ENCODE results near the gene PTPMT1.
"Not testable (repeated sequence)": the region's sequence is repeated elsewhere in the genome, so short reads cannot be mapped to it uniquely, and the experiment has no call there.

Gene PTPMT1

GRCh38 chr11:47533690-47534151, 31.7 kb upstream of the PTPMT1 start:
- no peak for TF ChIP-seq POLR2A (IDR thresholded peaks at IDR 0.05; ENCODE audit: low read depth, low read length)
- DNase-seq (ENCODE audit: insufficient read length, low spot score) = no peak
- no peak for FAIRE-seq

GRCh38 chr11:47534704-47535251, 30.6 kb upstream of the PTPMT1 start:
- TF ChIP-seq POLR2A (IDR thresholded peaks at IDR 0.05; ENCODE audit: low read depth, low read length) = no peak
- no peak for FAIRE-seq
- DNase-seq (ENCODE audit: insufficient read length, low spot score) = no peak

- DNase-seq (ENCODE audit: insufficient read length, low spot score) = no peak
- no peak for FAIRE-seq
- TF ChIP-seq POLR2A (IDR thresholded peaks at IDR 0.05; ENCODE audit: low read depth, low read length) = no peak
Measured at GRCh38 chr11:47536915-47537314, 28.5 kb upstream of the PTPMT1 start.

GRCh38 chr11:47538741-47539565, 26.4 kb upstream of the PTPMT1 start:
- DNase-seq (ENCODE audit: insufficient read length, low spot score) (no peak), FAIRE-seq (no peak)
- no peak for TF ChIP-seq POLR2A (IDR thresholded peaks at IDR 0.05; ENCODE audit: low read depth, low read length)

- no peak for FAIRE-seq
- no peak for DNase-seq (ENCODE audit: insufficient read length, low spot score)
Measured at GRCh38 chr11:47539681-47540039, 25.7 kb upstream of the PTPMT1 start.

GRCh38 chr11:47541070-47541469, 24.3 kb upstream of the PTPMT1 start:
- no peak for TF ChIP-seq POLR2A (IDR thresholded peaks at IDR 0.05; ENCODE audit: low read depth, low read length)
- DNase-seq (ENCODE audit: insufficient read length, low spot score) (no peak), FAIRE-seq (no peak)

More at GRCh38 chr11:47539681-47540039, 25.7 kb upstream of the PTPMT1 start:
- TF ChIP-seq POLR2A (IDR thresholded peaks at IDR 0.05; ENCODE audit: low read depth, low read length) = no peak

- TF ChIP-seq POLR2A (IDR thresholded peaks at IDR 0.05; ENCODE audit: low read depth, low read length) = no peak
- FAIRE-seq (no peak), DNase-seq (ENCODE audit: insufficient read length, low spot score) (no peak)
Measured at GRCh38 chr11:47545298-47545697, 20.1 kb upstream of the PTPMT1 start.

- FAIRE-seq; DNase-seq (ENCODE audit: insufficient read length, low spot score): not testable (repeated sequence)
Measured at GRCh38 chr11:47546274-47546673, 19.1 kb upstream of the PTPMT1 start.

GRCh38 chr11:47550288-47551047, 14.9 kb upstream of the PTPMT1 start:
- FAIRE-seq = no peak
- no peak for TF ChIP-seq POLR2A (IDR thresholded peaks at IDR 0.05; ENCODE audit: low read depth, low read length)
- no peak for DNase-seq (ENCODE audit: insufficient read length, low spot score)

- FAIRE-seq (no peak), DNase-seq (ENCODE audit: insufficient read length, low spot score) (no peak)
- no peak for TF ChIP-seq POLR2A (IDR thresholded peaks at IDR 0.05; ENCODE audit: low read depth, low read length)
Measured at GRCh38 chr11:47551086-47551485, 14.3 kb upstream of the PTPMT1 start.

GRCh38 chr11:47552056-47552565, 13.3 kb upstream of the PTPMT1 start:
- 0 out of 2 replicates have a peak, but pooled peaks have one; percentile 11 for TF ChIP-seq POLR2A (IDR thresholded peaks at IDR 0.05; ENCODE audit: low read depth, low read length)
- no peak for FAIRE-seq
- no peak for DNase-seq (ENCODE audit: insufficient read length, low spot score)

- FAIRE-seq (no peak), DNase-seq (ENCODE audit: insufficient read length, low spot score) (peak; percentile 80)
- TF ChIP-seq POLR2A (IDR thresholded peaks at IDR 0.05; ENCODE audit: low read depth, low read length) = peak; percentile 75
Measured at GRCh38 chr11:47552566-47553405, 12.6 kb upstream of the PTPMT1 start, which contains the start of gene CELF1. CELF1 (minus strand) TSS chr11:47553132; CDS start chr11:47499523, 53,609 bp downstream.

- FAIRE-seq (no peak), DNase-seq (ENCODE audit: insufficient read length, low spot score) (no peak)
Measured at GRCh38 chr11:47553406-47553743, 12.0 kb upstream of the PTPMT1 start.

GRCh38 chr11:47557004-47557403, 8.4 kb upstream of the PTPMT1 start:
- not testable (repeated sequence) for FAIRE-seq

More at GRCh38 chr11:47553406-47553743, 12.0 kb upstream of the PTPMT1 start:
- no peak for TF ChIP-seq POLR2A (IDR thresholded peaks at IDR 0.05; ENCODE audit: low read depth, low read length)

More at GRCh38 chr11:47557004-47557403, 8.4 kb upstream of the PTPMT1 start:
- not testable (repeated sequence) for DNase-seq (ENCODE audit: insufficient read length, low spot score)

All from H54 (cell line).